A204.1 (cell line): ENCODE data around the gene PHKB.

ENCODE experiments used
- FAIRE-seq: peaks from 2 replicates; lab custom pipeline; 2012; peaks lifted over from hg19 to GRCh38; lab: Jason Lieb, UNC

Gene PHKB

DNA sequence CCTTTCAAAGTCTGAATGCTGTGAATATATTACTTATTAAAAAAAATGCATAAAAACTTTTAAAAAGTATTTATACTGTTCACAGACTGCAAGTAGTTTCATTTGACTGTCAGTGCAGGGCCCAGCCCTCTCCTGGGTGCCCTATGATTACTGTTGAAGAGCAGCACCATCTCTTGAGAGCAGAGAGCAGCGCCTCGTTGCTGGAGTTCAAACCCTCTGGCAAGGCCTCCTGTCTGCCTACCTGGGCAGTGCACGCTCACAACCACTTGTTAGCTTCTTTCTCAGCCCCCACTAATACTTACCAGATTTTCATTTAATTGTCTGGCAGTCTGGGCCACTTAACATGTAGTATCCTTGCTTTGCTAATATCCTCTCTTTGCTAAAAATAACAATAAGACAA, 233.4 kb downstream of the PHKB start:
- FAIRE-seq, result no peak

DNA sequence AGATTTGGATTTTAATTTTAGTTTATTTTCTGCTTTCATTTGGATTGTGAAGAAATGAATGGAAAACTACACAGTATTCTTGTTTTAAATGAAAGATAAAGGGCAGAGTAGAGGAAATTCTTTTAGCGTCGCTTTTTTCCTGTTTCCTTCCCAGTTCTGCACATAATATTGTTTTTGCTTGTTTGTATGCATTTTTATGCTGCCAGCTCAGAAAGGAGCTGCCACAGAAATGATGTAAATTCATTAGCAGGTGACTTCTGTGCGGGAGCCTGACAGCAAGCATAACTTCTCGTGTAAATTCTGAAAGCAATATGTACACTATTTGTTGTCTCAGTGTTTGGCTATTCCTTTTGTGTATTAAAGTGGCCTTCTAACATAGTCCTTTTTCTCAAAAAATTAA, 234.6 kb downstream of the PHKB start:
- no peak for FAIRE-seq

DNA sequence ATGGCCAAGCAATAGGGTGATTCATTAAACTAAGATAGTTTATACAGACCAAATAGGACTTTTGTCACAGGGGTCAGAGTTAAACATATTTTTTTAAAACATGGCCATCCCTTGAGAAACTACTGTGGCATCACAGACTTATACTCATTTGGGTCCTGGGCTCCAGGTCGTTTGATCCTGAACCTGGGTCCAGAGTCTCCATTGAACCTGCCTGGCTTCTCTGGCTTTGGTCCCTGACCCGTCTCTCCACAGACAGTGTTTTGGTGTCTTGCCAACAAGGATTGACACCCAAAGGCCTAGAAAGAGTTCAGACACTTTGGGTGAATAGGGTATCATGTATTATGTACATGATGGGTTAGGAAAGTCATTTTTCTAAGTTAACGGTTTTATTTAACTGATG, 236.7 kb downstream of the PHKB start:
- no peak for FAIRE-seq

GRCh38 chr16:47699106-47699505, 238.0 kb downstream of the PHKB start:
- FAIRE-seq, result no peak

DNA sequence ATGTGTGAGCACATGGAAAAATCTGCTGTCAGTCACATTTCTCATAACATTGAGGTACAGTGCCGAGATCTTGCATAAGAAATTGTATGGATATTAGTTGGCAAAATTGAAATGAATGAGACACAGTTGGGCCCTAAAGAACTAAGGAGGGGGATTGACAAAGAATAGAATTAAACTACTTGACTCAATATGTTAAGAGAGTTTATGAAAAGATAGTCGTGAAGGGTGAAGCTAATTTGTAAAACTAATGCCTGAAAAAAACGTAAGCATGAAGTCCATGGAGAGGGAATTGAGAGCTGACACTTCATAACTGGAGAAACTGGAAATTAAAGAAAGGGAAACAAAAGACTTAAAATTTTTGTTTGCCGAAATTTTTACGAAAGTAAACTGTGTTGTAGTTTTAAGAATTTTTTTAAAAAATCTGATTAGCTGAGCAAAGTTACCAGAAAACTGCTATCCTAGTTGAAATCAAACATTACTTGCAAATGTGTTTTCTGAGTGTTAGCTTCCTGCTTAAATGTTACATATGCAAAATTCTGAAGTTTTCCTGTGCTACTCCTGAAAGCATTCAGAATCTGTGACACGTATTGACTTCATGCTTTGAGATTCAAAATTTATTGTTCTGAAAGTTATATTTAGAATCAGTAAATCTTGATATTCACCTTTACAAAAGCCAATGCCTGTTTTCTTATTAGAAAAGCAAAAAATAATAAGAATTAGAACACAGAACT, 239.9 kb downstream of the PHKB start:
- no peak for FAIRE-seq

DNA sequence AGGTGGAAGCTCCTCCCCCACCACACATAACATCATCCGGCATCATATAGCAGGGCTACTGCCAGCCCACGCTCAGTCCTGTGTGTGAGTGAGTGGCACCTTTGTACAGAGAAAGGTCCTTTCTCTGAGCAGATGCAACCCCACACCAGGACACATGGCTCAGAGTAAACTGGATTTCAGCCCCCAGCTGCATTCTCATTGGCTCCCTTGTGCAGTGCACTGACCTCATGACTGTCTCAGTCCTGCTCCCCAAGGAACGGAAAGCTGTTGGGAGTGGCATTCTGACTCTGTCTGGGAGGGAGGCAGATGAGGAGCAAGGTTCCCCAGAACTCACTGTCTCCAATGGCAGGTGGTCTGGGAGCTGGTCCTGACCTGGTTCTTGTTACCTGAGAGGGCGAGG, 244.1 kb downstream of the PHKB start:
- FAIRE-seq, result no peak

DNA sequence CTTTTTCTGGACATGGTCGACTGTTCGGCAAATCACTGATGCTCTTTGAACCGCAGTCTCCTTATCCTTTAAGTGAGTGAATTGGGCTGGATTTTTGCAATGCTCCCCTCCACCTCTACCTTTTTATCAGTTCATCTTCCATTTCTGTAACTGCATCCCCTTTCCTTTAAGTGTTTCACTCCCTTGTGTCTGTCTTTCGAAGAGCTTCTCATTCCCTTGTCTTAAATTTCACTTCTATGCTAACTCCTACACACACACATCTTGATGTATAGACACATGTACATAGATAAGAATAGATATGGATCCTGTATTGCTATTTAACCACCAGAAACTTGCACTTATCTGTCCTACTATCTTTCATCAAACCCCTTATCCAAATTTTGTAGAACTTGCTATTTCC, 250.7 kb downstream of the PHKB start:
- no peak for FAIRE-seq

DNA sequence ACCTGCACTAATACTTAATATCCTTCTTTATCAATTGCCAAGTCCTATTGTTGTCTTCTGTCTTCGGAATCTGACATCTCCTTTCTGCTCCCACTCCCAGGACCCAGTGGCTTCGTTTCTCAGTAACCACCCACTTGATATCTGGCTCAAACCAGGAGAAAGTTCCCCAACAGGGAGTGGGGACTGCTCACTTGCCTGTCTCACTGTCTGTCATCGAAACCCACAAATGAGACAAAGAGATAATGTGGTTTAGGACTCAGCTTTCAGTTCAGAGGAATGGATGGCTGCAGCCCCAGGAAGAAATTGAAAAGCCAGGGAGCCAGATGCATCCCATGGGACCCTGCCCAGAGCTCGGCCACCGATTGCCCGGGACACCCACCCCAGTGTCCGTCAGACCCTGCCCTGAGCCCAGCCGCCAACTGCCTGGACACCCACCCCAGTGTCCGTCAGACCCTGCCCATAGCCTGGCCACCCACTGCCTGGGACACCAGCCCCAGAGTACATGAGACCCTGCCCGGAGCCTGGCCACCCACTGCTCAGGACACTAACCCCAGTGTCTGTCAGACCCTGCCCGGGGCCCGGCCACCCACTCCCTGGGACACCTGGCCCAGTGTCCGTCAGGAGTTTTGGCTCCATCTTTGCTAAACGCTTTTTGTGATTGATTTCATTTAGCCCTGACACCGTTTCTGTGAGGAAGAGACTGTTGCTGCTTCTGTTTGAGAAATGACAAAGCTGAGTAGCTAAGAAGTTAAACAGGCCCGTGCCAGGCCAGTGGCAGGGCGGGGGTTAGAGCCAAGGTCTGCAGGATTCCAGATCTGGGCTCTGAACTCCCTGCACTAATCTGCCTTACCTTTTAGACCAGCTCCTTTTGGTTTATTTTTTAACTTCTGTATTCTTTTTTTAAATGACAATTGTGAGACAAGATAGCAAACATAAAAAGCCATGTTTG, 251.4 kb downstream of the PHKB start:
- FAIRE-seq, result no peak

GRCh38 chr16:47713225-47713595, 252.1 kb downstream of the PHKB start:
- FAIRE-seq, result no peak

DNA sequence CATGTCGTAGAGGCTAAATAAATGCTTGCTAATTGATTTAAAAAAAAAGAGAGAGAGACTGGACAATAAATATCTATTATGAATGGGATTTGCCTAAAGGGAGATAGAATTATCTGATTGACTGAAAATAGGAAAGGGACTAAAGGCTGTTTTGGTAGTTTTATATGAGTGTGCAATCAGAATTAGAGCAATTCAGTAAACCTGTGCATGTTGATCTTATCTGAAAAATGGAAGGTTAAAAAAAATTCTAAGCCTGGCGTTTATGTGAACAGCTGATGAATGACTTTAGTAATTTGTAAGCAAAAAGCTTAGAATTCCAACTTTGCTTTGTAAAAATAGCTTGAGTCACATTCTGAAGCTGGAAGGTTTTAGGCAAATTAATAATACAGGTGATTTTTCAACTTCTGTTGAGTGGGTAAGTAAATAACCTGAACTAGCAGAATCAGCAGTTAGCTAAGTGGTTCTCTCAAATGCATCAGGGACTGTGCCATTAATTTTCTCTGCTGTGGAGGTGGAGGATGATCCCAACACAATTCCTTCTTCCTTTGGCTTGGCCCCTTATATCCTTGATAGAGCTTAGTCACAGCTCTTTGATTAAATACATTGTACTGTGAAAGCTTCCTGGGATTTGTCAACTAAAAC, 254.4 kb downstream of the PHKB start:
- FAIRE-seq, result no peak

- FAIRE-seq, result no peak
These were observed 255.4 kb downstream of the PHKB start for GRCh38 chr16:47716571-47716970.

DNA sequence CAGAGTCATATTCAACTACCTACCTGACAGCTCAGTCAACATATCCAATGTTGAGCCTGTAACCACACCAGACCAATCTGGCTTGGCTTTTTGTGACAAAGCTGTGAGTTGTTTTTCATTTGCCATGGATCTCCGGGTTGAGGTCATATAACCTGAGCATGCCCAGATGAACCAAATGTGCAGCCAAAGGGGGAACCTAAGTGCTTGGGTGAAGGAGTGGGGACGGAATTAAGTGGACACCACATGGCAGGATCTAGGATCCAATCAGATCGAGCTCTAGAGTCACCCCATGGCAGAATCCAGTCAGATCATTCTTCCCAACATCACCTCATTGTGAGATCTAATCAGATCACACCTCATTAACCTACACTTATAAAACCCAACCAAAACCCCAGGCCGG, 258.6 kb downstream of the PHKB start:
- FAIRE-seq, result no peak

GRCh38 chr16:47721006-47721637, 260.0 kb downstream of the PHKB start:
- no peak for FAIRE-seq

- FAIRE-seq, result no peak
These were observed 260.9 kb downstream of the PHKB start for GRCh38 chr16:47722046-47722445.

- no peak for FAIRE-seq
These were observed 263.1 kb downstream of the PHKB start for GRCh38 chr16:47724115-47724785.

DNA sequence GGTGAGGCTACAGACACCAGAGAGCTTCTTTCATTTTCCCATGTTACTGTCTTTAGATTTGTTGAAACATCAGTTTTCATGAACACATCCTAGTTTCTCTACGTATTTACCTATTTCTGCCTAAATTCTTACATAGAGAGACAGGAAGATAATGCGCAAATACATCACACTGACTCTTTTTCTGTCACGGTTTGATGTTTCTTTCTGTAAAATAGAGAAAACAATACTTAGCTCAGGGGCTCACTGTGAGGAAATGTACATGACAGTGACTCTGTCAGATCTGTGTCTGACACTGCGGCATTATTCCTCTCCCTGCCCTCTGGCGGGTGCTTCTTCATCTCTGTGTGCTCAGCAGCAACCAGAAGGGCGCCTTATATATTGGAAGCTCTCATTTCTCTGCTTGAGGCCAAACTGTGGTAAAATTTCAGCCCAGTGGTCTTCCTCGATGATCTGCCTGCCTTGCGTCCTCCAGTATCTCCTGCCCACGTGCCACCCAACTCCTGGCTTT, 264.1 kb downstream of the PHKB start:
- no peak for FAIRE-seq

DNA sequence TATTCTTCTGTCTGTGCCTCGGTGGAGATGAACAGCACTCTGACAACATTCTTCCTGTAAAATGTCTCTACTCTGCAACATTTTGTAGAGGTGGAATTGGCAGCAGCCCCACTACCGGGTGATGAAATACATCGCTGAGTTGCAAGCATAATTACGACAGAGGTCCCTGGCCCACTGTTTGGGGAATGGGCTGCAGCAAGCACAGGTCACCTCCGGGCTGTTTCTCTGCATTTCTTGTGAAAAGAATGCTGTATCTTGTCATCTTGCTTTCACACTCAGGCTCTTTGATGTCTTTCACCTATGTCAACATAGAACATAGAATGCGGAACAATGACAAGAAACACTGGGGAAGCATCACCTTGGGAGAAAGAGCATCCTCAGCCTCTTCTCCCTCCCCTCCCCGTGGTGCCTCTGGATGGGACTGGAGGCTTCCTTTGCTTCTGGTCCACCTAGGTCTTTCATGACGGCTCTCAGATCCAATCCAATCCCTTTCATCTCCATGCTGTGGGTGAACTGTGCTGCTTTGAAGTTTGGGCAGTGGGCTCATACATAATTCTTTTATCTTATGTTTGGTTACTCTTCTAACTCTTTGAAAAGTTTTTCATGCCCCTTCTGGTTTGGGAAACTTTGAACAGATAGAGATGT, 265.0 kb downstream of the PHKB start:
- no peak for FAIRE-seq

DNA sequence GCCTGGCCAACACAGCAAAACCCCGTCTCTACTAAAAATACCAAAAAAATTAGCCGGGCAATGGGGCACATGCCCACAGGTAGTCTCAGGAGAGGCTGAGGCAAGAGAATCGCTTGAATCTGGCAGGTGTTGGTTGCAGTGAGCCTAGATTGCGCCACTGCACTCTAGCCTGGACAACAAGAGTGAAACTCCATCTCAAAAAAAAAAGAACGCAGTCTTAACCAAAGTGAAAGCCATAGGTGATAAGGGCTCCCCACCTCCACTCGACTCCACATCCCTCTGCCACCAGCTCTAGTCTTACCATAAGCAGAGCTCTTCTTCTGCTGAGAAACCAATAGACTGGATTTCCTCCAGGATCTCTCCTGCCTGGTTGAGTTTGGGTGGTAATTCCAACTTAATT, 266.0 kb downstream of the PHKB start:
- FAIRE-seq, result no peak

GRCh38 chr16:47728205-47728604, 267.1 kb downstream of the PHKB start:
- no peak for FAIRE-seq

GRCh38 chr16:47729701-47730100, 268.6 kb downstream of the PHKB start:
- no peak for FAIRE-seq

DNA sequence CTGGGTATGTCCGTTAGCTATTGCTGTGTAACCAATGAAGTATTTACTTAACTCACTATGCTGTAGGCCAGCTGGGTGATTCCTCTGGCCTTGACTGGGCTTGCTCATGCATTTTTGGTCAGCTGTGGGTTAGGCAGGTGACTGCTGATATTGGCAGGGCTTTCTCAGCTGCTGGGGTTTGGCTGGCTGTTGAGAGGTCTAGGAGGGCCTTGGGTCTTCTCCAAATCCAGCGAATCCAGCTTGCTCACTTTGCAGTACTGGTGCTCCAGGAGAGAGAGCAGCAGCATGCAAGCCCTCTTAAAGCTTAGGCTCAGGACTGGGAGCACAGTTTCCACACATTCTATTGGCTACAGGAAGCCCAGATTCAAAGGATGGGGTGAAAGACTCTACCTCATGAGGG, 270.1 kb downstream of the PHKB start:
- FAIRE-seq, result no peak
